GM12878 (cell line): ENCODE measurements around the gene ADAMTS18. TPM values are rescaled to one million over a fixed set of nuclear protein-coding genes. Genes with fewer than 3 reads are reported as not detected.

ENCODE experiments used
- ATAC-seq: fragments of 200-7000 bp; cut with Tn5 transposase; 3 replicates; pipeline ENCODE4 v1.9.1; 2020; ENCODE audit warnings: mild to moderate bottlenecking, moderate library complexity
- BruUV-seq: library from RNA; stranded (reverse); fragments of 400-500 nt; replicated peaks from 2 replicates; lab custom pipeline; 2021; lab: Mats Ljungman, UMichigan
- CTCF ChIA-PET: fragments of 300-600 bp; sonication (Branson Sonifier 250); formaldehyde crosslinking; extraction: SDS; loops from one replicate; lab custom pipeline; 2021; ENCODE audit warnings: inconsistent platforms; lab: Yijun Ruan, JAX
- POLR2A ChIA-PET: fragments of 350-600 bp; formaldehyde crosslinking; extraction: SDS; loops from one replicate; lab custom pipeline; 2021; ENCODE audit warnings: inconsistent platforms; lab: Charles Lee
- RAD21 ChIA-PET: fragments of 300-600 bp; sonication (Branson Sonifier 250); formaldehyde crosslinking; loops from one replicate; lab custom pipeline; 2023; ENCODE audit warnings: antibody characterized with exemption; ENCODE audit not compliant: unreplicated experiment; lab: Charles Lee
- SMC1A ChIA-PET: fragments of 300-600 bp; sonication (Branson Sonifier 250); formaldehyde crosslinking; loops from one replicate; lab custom pipeline; 2023; ENCODE audit not compliant: unreplicated experiment, uncharacterized antibody; lab: Charles Lee
- DNase-seq: peaks from one replicate; pipeline ENCODE4 v3.0.0-alpha.2; 2011; ENCODE audit warnings: low read depth, low spot score
- FAIRE-seq: peaks from 3 replicates; lab custom pipeline; 2011; peaks lifted over from hg19 to GRCh38; lab: Jason Lieb, UNC
- H2AFZ ChIP-seq: 2 replicates; pipeline ENCODE4 v1.6.0; 2011; ENCODE audit warnings: low read depth, low read length, control low read depth; ENCODE audit not compliant: control insufficient read depth
- H3K27ac ChIP-seq: 2 replicates; pipeline ENCODE4 v1.5.1; 2011; ENCODE audit warnings: control low read depth; ENCODE audit not compliant: control insufficient read depth, insufficient read depth
- H3K27me3 ChIP-seq, 2 experiments: replicated peaks in 1 of 2; 2 replicates each; pipeline versions ENCODE4 v1.6.0 to v1.6.1; 2011; ENCODE audit warnings: low read length in 1 of 2; ENCODE audit not compliant: control insufficient read depth in 2 of 2, insufficient read depth in 2 of 2
- H3K36me3 ChIP-seq, 2 experiments: 2 replicates each; pipeline ENCODE4 v1.5.1; 2011; ENCODE audit warnings: low read length in 1 of 2; ENCODE audit not compliant: control insufficient read depth in 2 of 2, insufficient read depth in 2 of 2
- H3K4me1 ChIP-seq: 2 replicates; pipeline ENCODE4 v1.6.1; 2011; ENCODE audit warnings: mild to moderate bottlenecking, low read length, moderate library complexity, mixed read lengths; ENCODE audit not compliant: control insufficient read depth, insufficient read depth
- H3K4me2 ChIP-seq: 2 replicates; pipeline ENCODE4 v1.6.0; 2011; ENCODE audit warnings: control low read depth; ENCODE audit not compliant: control insufficient read depth, insufficient read depth
- H3K4me3 ChIP-seq: fragments of 200-600 bp; sonication (generic); 2 replicates; pipeline ENCODE4 v1.5.1; 2016
- H3K79me2 ChIP-seq: 2 replicates; pipeline ENCODE4 v1.6.0; 2011; ENCODE audit warnings: low read length; ENCODE audit not compliant: control insufficient read depth, insufficient read depth
- H3K9ac ChIP-seq: 2 replicates; pipeline ENCODE4 v1.8.0; 2011; ENCODE audit warnings: low read length, control low read depth, mixed read lengths; ENCODE audit not compliant: control insufficient read depth, insufficient read depth
- H3K9me3 ChIP-seq: replicated peaks from 3 replicates; pipeline ENCODE4 v1.5.1; 2011; ENCODE audit warnings: mild to moderate bottlenecking, low read length; ENCODE audit not compliant: control insufficient read depth, insufficient read depth
- H4K20me1 ChIP-seq: 2 replicates; pipeline ENCODE4 v1.6.0; 2011; ENCODE audit not compliant: control insufficient read depth, insufficient read depth
- BRCA1 ChIP-seq: IDR thresholded peaks from 2 replicates; pipeline ENCODE4 v1.6.1; 2011; ENCODE audit warnings: low read depth, low read length, improper control_type of control experiment
- CREB1 ChIP-seq: IDR thresholded peaks from 2 replicates; pipeline ENCODE4 v1.6.1; 2012; ENCODE audit warnings: low read depth, mild to moderate bottlenecking, inconsistent platforms
- DPF2 ChIP-seq: fragments of 450-650 bp; IDR thresholded peaks from 2 replicates; pipeline ENCODE4 v1.6.1; 2017; ENCODE audit warnings: mild to moderate bottlenecking
- E2F4 ChIP-seq: IDR thresholded peaks from 2 replicates; pipeline ENCODE4 v1.6.1; 2012; ENCODE audit warnings: low read depth, low read length, improper control_type of control experiment
- EP300 ChIP-seq, 2 experiments: fragments of 150-350 bp in 1 of 2; IDR thresholded peaks; 2 replicates each; pipeline ENCODE4 v1.6.1; 2011 to 2012; ENCODE audit warnings: low read depth in 2 of 2, low read length in 2 of 2, borderline replicate concordance in 1 of 2, improper control_type of control experiment in 1 of 2, inconsistent platforms in 1 of 2; ENCODE audit not compliant: control insufficient read depth in 1 of 2
- FOXM1 ChIP-seq: IDR thresholded peaks from 2 replicates; pipeline ENCODE4 v1.6.1; 2012; ENCODE audit warnings: low read depth, mild to moderate bottlenecking, inconsistent platforms, low read length, moderate library complexity
- HDAC6 ChIP-seq: fragments of 200-600 bp; sonication (generic); IDR thresholded peaks from one replicate; pipeline ENCODE4 v1.8.0; 2017; ENCODE audit warnings: antibody characterized with exemption; ENCODE audit not compliant: unreplicated experiment
- JUND ChIP-seq: IDR thresholded peaks from 2 replicates; pipeline ENCODE4 v1.6.1; 2012; ENCODE audit warnings: low read depth, mild to moderate bottlenecking, low read length, improper control_type of control experiment, moderate library complexity
- NFXL1 ChIP-seq: fragments of 450-650 bp; IDR thresholded peaks from 2 replicates; pipeline ENCODE4 v1.6.1; 2017; ENCODE audit warnings: antibody characterized with exemption, mild to moderate bottlenecking, borderline replicate concordance
- PAX5 ChIP-seq: IDR thresholded peaks from 2 replicates; pipeline ENCODE4 v1.6.1; 2011; ENCODE audit warnings: low read depth, low read length, borderline replicate concordance
- PKNOX1 ChIP-seq: fragments of 450-650 bp; IDR thresholded peaks from 2 replicates; pipeline ENCODE4 v1.6.1; 2016; ENCODE audit warnings: mild to moderate bottlenecking
- RFX5 ChIP-seq: IDR thresholded peaks from 2 replicates; pipeline ENCODE4 v1.6.1; 2011; ENCODE audit warnings: low read depth, low read length, improper control_type of control experiment
- SIX5 ChIP-seq: IDR thresholded peaks from 2 replicates; pipeline ENCODE4 v1.6.1; 2011; ENCODE audit warnings: mild to moderate bottlenecking, low read depth, low read length, moderate library complexity; ENCODE audit not compliant: severe bottlenecking
- TAF1 ChIP-seq: IDR thresholded peaks from 2 replicates; pipeline ENCODE4 v1.6.1; 2011; ENCODE audit warnings: mild to moderate bottlenecking, low read depth, low read length, borderline replicate concordance
- TBL1XR1 ChIP-seq: IDR thresholded peaks from 2 replicates; pipeline ENCODE4 v1.6.1; 2012; ENCODE audit warnings: low read depth, low read length, improper control_type of control experiment
- YBX1 ChIP-seq: fragments of 450-650 bp; IDR thresholded peaks from 2 replicates; pipeline ENCODE4 v1.6.1; 2016; ENCODE audit warnings: antibody characterized with exemption
- ZZZ3 ChIP-seq: IDR thresholded peaks from 2 replicates; pipeline ENCODE4 v1.6.1; 2011; ENCODE audit warnings: low read depth; ENCODE audit not compliant: control insufficient read depth, insufficient read length
- WGBS: methylation state at CpG from one replicate; pipeline ENCODE4 v1.1.6; 2016; ENCODE audit warnings: low lambda C conversion rate; ENCODE audit not compliant: insufficient replicate concordance, insufficient coverage; ENCODE audit errors: missing lambda C conversion rate; 5-methylcytosine and 5-hydroxymethylcytosine counted together
- in situ Hi-C: fragments of 300-500 bp; cut with MboI; formaldehyde crosslinking; loops from 9 replicates; pipeline ENCODE4 v1.14.3; 2018; ENCODE audit warnings: mixed read lengths
- intact Hi-C: fragments of 100-400 bp; cut with micrococcal nuclease; formaldehyde crosslinking; loops from one replicate; pipeline ENCODE4 v1.14.2; 2022; ENCODE audit not compliant: unreplicated experiment
- polyA plus RNA-seq, 11 experiments: library from polyadenylated mRNA; depleted of rRNA in 4 of 11; unstranded in 6 of 11; stranded (reverse) in 5 of 11; fragments of >200 nt; fragmentation: Nextera tagmentation in 4 of 11; fragmentation: Illumina TruSeq in 1 of 11; extraction: Ambion mirVana in 4 of 11; extraction: Trizol in 1 of 11; gene quantifications; 1 replicate in 1 of 11; 2 replicates in 10 of 11; pipeline versions ENCODE4 v1.2.1 to v1.2.3, GENCODE V29; 2011 to 2016; ENCODE audit warnings: inconsistent platforms in 2 of 11, missing spikeins in 2 of 11, low read depth in 1 of 11
- total RNA-seq, 4 experiments: library from RNA; depleted of rRNA in 3 of 4; stranded (reverse); fragments of >200 nt in 3 of 4; fragmentation: Illumina TruSeq in 1 of 4; extraction: Trizol in 1 of 4; gene quantifications; 2 replicates each; pipeline versions ENCODE4 v1.2.1 to v1.2.3, GENCODE V29; 2013 to 2021
- TF ChIP-seq, protein P1 (sequence below): IDR thresholded peaks from 2 replicates; pipeline ENCODE4 v1.6.1; 2012; ENCODE audit warnings: low read depth, low read length, improper control_type of control experiment

The ADAMTS18 gene
- total and polyA plus RNA-seq, 10 of the 15 experiments (the other 5 are each of a cell fraction or from before 2014, with no cell fraction given), result not detected

GRCh38 chr16:77468831-77469230, 34.0 kb upstream of the ADAMTS18 start:
- TF ChIP-seq E2F4, result no peak
- no peak for TF ChIP-seq NFXL1
- TF ChIP-seq SIX5, result no peak
- TF ChIP-seq CREB1, result no peak
- TF ChIP-seq JUND, result no peak
- no peak for TF ChIP-seq TAF1
- no peak for TF ChIP-seq RFX5
- no peak for TF ChIP-seq BRCA1
- TF ChIP-seq TBL1XR1, result no peak
- no peak for TF ChIP-seq PAX5
- no peak for TF ChIP-seq DPF2
- TF ChIP-seq PKNOX1, result no peak
- TF ChIP-seq HDAC6, result no peak
- no peak for TF ChIP-seq YBX1
- TF ChIP-seq, protein P1, sequence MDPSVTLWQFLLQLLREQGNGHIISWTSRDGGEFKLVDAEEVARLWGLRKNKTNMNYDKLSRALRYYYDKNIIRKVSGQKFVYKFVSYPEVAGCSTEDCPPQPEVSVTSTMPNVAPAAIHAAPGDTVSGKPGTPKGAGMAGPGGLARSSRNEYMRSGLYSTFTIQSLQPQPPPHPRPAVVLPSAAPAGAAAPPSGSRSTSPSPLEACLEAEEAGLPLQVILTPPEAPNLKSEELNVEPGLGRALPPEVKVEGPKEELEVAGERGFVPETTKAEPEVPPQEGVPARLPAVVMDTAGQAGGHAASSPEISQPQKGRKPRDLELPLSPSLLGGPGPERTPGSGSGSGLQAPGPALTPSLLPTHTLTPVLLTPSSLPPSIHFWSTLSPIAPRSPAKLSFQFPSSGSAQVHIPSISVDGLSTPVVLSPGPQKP, result no peak
- TF ChIP-seq FOXM1, result no peak
- no peak for TF ChIP-seq EP300 (IDR thresholded peaks at IDR 0.05; ENCODE audit: borderline replicate concordance in 1 of 2, control insufficient read depth in 1 of 2, low read depth in 2 of 2, low read length in 2 of 2)
- TF ChIP-seq ZZZ3, result no peak
- no peak for ATAC-seq
- Histone ChIP-seq H2AFZ (no peak overlapping the region), H3K27me3 (no peaks in the 10 kb centered on the region), H3K4me3 (no peak overlapping the region), H3K9me3 (no peaks in the 10 kb centered on the region), H3K36me3 (no peaks in the 10 kb centered on the region), H4K20me1 (no peaks in the 10 kb centered on the region), H3K4me2 (no peak overlapping the region), H3K9ac (no peak overlapping the region), H3K4me1 (no peaks in the 10 kb centered on the region), H3K79me2 (no peaks in the 10 kb centered on the region), H3K27ac (no peak overlapping the region)
- ChIA-PET POLR2A (no interaction called here), RAD21 (no interaction called here), CTCF (no interaction called here), SMC1A (no interaction called here)
- no peak for FAIRE-seq
- DNase-seq, result no peak
- no TSS peak for BruUV-seq
- WGBS, result 32% methylated on average over 3 of the region's 3 CpGs
- intact Hi-C loops (no loop called here), in situ Hi-C loops (no loop called here)
